Right atrium auricular region (tissue), 2 donors: Measurements from ENCODE around the gene P3H1. TPM values are rescaled to one million over a fixed set of nuclear protein-coding genes. Genes with fewer than 3 reads are reported as not detected.

Experiments
- DNase-seq: peaks from one replicate; pipeline ENCODE4 v3.0.0-alpha.2; 2019; ENCODE audit warnings: low spot score
- H3K27ac ChIP-seq, 2 donors: fragments of 200-600 bp; sonication (generic); 1 replicate in 1 of 2; 2 replicates in 1 of 2; pipeline ENCODE4 v1.5.1; 2016 to 2019
- H3K27me3 ChIP-seq, 2 donors: fragments of 200-600 bp; sonication (generic); one replicate each; pipeline versions ENCODE4 v1.5.1 to v1.6.0; 2017 to 2019
- H3K36me3 ChIP-seq: fragments of 200-600 bp; sonication (generic); one replicate; pipeline ENCODE4 v1.5.1; 2016
- H3K4me1 ChIP-seq, 2 donors: fragments of 200-600 bp; sonication (generic); one replicate each; pipeline versions ENCODE4 v1.5.1 to v1.6.0; 2017 to 2019
- H3K4me3 ChIP-seq, 2 donors: fragments of 200-600 bp; sonication (generic); 1 replicate in 1 of 2; 2 replicates in 1 of 2; pipeline ENCODE4 v1.5.1; 2017 to 2019; ENCODE audit warnings: mild to moderate bottlenecking in 1 of 2, moderate library complexity in 1 of 2
- H3K9me3 ChIP-seq, 2 donors: fragments of 200-600 bp; sonication (generic); one replicate each; pipeline ENCODE4 v1.5.1; 2019
- total RNA-seq, 2 donors: library from RNA; depleted of rRNA; stranded (reverse); fragments of >200 nt; gene quantifications; one replicate each; pipeline ENCODE4 v1.1.0, GENCODE V29; 2016
- TF ChIP-seq, protein P1 (sequence below), 2 donors: fragments of 200-600 bp; sonication (generic); IDR thresholded peaks; one replicate each; pipeline ENCODE4 v1.5.1; 2019; ENCODE audit warnings: antibody characterized with exemption in 2 of 2

Gene P3H1
- total RNA-seq, 2 donors from 2014 or later, result 11.3 to 15.6 TPM

DNA sequence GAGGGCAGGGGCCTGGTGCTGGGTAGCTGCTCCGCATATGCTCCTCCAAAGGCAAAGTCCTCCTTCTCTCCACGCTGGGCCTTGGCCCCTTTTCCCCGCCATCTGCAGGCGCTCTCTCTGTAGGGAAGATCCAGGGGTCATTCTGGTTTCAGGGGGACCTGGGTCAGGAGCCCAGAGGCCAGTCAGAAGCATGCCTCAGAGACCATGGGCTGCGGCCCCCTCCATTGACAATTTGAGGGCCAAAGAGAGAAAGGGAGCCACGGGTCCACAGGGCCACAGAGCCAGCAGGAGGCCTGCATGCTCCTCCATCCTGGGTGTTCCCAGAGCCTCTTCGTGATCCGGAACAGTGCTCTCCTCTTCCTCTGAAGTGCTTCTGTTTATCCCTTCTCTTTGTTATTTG, 24.7 kb downstream of the P3H1 start:
- no peak overlapping the region for H3K4me3 ChIP-seq
- no peak overlapping the region for H3K27ac ChIP-seq
- no peaks in the 10 kb centered on the region for H3K9me3 ChIP-seq
- DNase-seq, result no peak
- peaks cover 12% of the 10 kb centered on the region for H3K36me3 ChIP-seq
- H3K27me3 ChIP-seq, result no peaks in the 10 kb centered on the region
- TF ChIP-seq, protein P1, sequence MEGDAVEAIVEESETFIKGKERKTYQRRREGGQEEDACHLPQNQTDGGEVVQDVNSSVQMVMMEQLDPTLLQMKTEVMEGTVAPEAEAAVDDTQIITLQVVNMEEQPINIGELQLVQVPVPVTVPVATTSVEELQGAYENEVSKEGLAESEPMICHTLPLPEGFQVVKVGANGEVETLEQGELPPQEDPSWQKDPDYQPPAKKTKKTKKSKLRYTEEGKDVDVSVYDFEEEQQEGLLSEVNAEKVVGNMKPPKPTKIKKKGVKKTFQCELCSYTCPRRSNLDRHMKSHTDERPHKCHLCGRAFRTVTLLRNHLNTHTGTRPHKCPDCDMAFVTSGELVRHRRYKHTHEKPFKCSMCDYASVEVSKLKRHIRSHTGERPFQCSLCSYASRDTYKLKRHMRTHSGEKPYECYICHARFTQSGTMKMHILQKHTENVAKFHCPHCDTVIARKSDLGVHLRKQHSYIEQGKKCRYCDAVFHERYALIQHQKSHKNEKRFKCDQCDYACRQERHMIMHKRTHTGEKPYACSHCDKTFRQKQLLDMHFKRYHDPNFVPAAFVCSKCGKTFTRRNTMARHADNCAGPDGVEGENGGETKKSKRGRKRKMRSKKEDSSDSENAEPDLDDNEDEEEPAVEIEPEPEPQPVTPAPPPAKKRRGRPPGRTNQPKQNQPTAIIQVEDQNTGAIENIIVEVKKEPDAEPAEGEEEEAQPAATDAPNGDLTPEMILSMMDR (IDR thresholded peaks at IDR 0.05), result no peak
- no peaks in the 10 kb centered on the region for H3K4me1 ChIP-seq

DNA sequence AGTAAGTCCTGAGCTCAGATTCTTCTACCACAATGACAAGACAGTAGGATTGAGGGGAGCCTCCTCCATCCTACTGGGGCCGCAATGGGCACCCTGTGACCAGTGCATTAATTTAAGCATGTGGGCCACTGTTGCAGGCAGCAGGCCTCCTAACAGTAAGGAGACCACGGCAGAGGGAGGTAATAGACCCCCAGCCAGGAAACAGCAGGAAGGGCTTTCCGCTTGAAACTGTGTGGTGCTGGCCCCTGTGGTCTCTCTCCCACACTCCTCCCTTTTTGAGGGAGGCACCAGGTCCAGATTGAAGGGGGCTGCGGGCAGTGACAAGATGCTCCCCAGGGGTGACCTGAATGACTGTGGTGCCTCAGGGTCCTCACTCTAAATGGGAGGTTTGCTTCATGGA, 25.1 kb downstream of the P3H1 start:
- Histone ChIP-seq H3K36me3 (peaks cover 10% of the 10 kb centered on the region), H3K9me3 (no peaks in the 10 kb centered on the region), H3K4me3 (no peak overlapping the region), H3K27ac (no peak overlapping the region), H3K4me1 (no peaks in the 10 kb centered on the region), H3K27me3 (no peaks in the 10 kb centered on the region)
- TF ChIP-seq, protein P1 (IDR thresholded peaks at IDR 0.05), result no peak
- no peak for DNase-seq

DNA sequence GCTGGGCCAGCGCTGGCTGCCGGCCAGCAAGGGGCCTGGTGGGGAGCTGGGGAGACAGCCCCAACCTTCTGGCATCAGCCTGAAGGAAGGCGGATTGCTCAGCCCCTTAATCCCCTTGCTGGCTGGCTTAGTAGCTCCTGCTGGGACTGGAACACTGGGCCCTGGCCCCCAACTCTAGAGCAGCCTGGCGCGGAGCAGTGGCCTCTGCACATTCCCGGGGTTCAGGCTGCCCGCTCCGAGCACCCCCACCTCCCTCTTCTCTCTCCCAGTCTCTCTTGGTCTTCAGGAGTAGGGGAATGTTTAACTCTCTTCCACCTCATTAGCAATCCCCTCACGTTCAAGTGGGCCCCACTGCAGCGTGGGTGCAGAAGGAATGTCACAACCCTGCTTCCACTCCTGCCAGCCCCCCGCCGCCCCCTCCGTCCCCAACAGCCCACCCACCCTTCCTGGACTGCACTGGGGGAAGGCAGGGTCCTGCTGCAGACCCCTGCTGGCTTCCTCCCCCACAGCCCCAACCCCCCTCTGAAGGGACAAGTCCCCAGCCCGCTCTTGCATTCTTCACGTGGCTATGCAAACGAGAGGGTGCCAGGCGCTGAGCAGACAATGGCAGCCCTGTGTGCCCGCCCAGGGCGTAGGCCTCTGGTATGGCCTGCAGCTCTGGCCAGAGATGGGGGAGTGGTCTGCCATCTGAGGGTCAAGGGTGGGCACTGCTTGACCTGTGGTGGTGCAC, 25.8 kb downstream of the P3H1 start:
- TF ChIP-seq, protein P1 (IDR thresholded peaks at IDR 0.05), result no peak
- no peaks in the 10 kb centered on the region for H3K27me3 ChIP-seq
- no peak for DNase-seq
- H3K4me3 ChIP-seq, result no peak overlapping the region
- no peaks in the 10 kb centered on the region for H3K9me3 ChIP-seq
- no peaks in the 10 kb centered on the region for H3K4me1 ChIP-seq
- peaks cover 3% of the 10 kb centered on the region for H3K36me3 ChIP-seq
- H3K27ac ChIP-seq, result no peak overlapping the region

DNA sequence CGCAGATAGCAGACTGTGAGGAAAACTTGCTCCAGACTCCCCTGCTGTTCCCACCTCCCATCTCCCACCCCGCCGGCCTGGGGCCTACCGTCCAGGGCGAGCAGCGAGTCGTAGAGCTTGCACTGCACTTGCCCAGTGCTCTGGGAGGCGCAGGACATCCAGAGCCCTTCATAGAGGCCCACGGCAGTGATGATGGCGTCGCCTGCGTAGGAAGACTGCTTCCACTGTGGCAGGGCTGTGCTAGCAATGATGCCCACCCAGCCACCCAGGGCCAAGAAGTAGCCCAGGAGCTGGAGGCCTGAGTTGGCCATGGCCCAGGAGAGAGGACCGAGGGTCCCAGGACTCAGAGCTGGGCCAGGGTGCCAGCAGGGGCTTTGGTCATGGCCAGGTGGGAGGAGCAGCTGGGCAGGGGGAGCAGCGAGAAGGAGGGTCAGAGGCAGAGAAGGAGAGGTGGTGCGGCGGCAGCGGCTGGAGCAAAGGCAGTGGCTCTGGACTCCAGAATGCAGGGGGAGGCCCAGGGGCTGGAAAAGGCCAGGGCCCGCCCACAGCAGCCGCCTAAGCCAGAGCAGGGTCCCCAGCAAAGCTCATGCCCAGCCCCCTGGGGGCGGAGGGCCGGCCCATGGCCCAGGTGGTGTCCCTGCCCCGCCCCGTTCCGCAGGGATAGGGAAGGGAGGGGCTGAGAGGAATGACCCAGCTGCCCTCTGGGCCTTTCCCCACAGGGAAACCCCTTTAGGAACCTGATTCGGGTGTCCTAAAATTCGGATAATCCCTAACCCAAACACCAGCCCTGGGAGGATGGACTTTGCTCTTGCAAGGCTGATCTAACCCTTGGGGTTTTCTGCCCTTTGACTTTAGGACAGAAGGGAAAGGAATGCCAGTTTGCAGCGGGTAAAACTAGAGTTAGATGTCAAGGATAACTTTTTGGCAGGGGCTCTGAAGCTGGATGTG, 26.8 kb downstream of the P3H1 start, which contains the start of gene CLDN19:
CLDN19 (minus strand) TSS at position 484 of the 948 bp plus-strand sequence; CDS start at position 311, 173 bp downstream.
- no peak for DNase-seq
- no peaks in the 10 kb centered on the region for H3K36me3 ChIP-seq
- no peaks in the 10 kb centered on the region for H3K4me1 ChIP-seq
- no peak within 1 kb of the TSS for H3K27ac ChIP-seq
- no peak within 1 kb of the TSS for H3K4me3 ChIP-seq
- TF ChIP-seq, protein P1 (IDR thresholded peaks at IDR 0.05), result no peak
- H3K9me3 ChIP-seq, result no peaks in the 10 kb centered on the region
- no peaks in the 10 kb centered on the region for H3K27me3 ChIP-seq

DNA sequence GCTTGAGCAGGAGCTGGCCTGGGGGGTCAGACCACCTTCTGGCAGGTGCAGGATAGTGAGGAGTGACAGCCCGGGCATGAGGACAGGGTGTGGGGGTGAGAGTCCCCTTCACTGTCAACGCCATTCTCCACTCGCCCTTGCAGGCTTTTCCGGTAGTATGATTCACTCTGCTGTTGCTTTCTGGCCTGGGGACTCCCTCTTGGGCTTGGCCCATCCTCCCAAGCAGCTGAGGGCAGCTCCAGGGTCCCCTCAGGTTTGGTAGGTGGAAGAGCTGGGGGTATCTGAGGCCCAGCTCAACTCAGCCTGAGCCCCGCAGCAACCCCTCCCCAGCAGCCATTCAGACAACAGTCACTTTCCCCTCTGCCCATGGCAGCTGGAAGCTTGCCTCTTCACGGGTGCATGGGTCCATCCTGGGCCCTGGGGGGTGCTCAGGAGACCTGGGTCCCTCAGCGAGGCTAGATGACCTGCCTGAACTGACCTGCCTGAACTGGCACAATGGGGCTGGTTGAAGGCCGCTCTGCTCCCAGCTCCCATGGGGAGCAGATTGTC, 28.1 kb downstream of the P3H1 start:
- H3K4me3 ChIP-seq, result no peak overlapping the region
- H3K36me3 ChIP-seq, result no peaks in the 10 kb centered on the region
- no peaks in the 10 kb centered on the region for H3K4me1 ChIP-seq
- no peaks in the 10 kb centered on the region for H3K9me3 ChIP-seq
- TF ChIP-seq, protein P1 (IDR thresholded peaks at IDR 0.05), result no peak
- no peak overlapping the region for H3K27ac ChIP-seq
- no peaks in the 10 kb centered on the region for H3K27me3 ChIP-seq
- DNase-seq, result no peak
